Measurements from ENCODE around the gene RPTN. TPM values are rescaled to one million over a fixed set of nuclear protein-coding genes. Genes with fewer than 3 reads are reported as not detected.
"Not testable (repeated sequence)": the region's sequence is repeated elsewhere in the genome, so short reads cannot be mapped to it uniquely, and the experiment has no call there.

The RPTN gene
- polyA plus RNA-seq, 3 donors, result not detected

DNA sequence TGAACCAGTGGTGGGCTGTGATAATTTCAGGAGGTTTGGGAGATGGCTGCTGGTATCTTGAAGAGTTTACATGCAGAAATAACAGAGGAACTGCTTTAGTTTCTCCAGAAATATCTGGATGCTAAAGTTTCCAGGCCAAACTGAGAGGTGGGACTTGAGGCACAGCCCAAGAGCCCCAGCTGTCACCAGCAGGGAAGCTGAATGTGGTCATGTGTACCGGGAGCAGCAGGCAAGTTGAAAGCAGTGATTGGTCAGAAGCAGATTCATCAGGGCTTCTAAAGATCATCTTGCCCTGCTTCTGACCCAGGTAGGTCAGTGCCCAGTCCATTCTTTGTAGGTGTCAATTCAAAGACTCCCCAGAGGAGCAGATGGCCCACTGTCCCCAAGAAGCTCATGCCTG lies 7.9 kb upstream of the RPTN start:
- no peak for DNase-seq

DNA sequence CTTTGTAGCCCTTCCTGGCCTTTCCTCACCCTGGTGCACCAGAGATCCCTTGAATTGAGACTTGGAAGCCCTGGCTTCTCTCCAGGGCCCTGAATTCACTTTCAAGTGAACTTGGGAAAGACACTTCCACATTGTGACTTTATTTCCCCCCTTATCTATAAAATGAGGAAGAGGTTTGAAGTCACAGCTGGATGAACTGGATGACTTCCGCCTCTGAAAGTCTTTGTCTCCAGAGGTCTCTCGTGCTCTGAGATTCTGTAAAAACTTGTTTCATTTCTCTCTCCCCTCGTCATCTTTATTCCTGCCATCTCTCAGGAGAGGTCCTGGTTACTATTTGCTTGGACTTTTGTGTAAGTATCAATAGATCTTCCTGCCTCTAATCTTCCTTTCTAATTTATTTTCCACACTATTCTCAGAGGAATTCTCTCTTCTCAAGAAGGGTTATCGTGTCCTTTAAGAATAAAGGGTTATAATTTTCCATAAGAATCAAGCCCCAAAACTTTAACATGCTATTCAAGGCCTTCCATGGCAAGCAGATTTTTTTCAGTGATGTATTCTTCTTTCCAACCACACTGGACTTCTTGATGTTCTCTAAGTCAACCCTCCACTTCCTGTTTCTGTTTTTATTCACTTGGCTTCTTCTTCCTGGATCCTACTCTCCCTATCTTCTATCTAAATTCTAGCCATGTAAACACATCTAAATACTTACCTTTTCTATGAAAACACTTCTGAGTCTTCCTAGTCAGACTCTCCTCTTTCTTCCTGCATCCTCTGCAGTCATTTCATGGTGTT lies 6.5 kb upstream of the RPTN start:
- DNase-seq, result no peak

DNA sequence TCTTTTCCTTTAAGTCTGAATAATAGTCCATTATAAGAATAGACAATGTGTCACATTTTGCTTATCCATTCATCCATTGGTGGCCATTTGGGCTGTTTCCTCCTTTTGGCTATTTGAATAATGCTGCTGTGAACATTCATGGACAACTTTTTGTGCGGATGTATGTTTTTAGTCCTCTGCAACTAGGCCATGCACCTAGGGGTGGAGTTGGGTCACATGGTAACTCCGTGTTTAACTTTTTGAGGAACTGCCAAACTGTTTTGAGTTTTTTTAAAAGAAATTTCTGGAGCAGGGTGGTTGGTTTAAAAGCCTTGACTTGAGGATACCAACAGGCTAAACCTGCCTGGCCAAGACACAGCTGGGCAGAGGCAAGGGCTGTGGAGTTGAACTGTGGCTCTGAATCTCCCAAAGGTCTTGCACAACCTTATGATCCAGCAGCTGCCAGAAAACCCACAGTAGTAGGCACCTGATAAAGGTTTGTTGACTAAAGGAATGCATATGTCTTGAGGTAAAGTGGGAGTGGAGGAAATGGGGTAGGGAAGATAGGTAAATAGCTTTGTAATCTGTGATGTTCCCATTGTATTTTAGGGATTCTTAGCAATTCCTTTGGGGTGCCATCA lies 5.6 kb upstream of the RPTN start:
- no peak for DNase-seq

DNA sequence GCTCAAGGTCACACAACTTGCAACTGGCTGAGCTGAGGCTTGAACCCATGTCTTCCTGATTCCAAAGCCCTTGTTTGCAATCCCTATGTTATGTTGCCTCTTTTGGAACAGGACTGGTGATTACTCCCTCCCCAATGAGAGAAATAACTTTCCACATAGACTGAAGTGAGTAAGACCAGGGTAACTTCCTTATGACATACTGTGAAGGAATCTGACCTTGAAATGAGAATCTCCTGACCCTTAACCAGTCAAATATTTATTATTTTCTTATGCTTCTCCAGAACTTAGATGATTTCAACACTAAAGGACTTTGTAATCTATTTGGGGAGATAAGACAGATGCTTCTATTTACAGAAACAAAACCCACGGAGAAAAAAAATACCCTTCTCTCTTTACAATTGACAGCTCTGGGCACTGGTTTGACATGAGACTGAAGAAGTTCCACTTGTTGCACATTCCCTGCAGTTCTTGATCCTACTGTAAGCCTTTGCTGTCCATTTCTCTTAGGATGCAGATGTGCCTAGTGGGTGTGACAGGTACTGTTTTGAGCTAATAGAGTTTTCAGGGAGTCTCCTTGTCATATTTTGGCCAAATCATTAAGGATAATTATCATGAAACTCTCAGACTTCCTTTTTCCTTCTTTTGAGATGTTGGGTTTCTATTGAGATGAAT lies 3.9 kb upstream of the RPTN start:
- DNase-seq, result no peak

DNA sequence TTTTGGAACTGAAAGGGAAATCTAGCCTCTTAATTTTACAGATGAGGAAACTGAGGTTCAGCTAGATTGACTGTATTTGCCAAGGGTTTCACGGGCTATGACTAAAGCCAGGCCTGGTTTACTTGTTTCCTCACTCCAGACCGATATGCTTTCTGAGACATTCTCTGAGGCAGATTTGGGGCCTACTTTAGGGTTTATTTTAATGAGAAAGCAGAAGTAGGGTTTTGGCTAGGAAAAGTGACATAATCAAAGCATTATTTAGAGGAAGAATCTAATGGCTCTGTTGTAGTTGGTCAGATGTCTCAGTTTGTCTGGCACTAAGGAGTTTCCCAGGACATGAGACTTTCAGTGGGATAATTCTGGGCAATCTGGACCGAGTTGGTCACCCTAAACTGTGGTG lies 1.5 kb upstream of the RPTN start:
- DNase-seq, result no peak

DNA sequence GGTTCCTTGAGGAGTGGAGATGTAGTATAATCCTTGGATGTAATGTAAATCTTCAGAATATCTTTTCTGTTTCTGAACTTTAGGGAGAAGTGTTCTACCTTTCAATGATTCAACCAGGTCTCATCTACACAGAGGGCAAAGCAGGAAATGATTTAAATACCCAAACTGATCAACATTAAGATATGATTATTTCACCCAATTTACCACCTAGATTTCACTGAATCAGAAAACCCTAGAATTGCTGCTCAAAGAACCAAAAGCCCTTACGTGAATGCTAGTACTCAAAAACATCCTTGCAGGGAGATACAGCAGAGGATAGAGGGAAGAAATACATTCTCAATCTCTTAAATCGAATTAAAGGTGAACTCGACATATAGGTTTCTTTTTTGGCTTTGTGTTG lies 5.0 kb downstream of the RPTN start:
- DNase-seq, result no peak

DNA sequence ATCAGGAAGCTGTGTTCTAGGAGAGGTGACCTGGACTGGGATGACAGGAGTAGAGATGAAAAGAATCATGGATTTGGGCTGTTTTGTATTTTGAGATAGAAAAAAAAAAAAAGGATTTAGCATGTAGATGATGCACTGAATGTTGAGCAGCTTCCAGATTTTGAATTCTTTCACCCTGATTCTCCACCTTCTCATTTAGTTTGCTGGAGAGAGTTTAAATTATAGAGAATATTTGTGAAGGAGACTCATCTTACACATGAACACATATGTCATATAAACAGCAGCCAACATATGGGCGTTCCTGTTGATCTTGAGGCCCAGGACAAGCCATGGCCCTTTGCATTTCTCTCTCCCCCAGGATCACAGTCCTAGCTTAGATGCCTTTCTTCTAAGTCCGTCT lies 7.4 kb downstream of the RPTN start:
- DNase-seq, result no peak

DNA sequence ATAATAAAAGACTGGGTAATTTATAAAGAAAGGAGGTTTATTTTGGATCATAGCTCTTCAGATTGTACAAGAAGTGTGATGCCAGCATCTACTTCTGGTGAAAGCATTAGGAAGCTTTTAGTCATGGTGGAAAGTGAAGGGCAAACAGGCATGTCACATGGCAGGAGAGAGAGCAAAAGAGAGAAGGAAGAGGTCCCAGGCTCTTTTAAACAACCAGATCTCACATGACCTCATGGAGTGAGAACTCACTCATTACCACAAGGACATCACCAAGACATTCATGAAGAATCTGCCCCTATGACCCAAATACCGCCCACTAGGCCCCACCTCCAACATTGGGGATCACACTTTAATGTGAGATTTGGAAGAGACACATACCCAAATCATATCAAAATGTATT lies 10.0 kb downstream of the RPTN start:
- DNase-seq, result no peak

DNA sequence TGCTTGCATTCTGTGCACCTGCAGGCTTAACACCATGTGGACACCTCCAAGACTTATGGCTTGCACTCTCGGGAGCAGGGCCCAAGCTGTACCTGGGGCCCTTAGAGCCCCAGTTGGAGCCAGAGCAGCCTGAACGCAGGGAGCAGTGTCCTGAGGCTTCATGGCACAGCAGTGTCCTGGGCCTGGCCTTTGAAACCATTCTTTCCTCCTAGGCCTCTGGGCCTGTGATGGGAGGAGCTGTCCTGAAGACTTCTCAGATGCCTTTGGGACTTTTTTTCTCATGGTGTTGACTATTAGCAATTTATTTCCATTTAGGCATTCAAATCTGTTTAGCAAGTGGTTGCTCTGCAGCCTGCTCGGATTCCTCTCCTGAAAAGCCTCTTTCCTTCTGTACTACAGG lies 11.0 kb downstream of the RPTN start:
- DNase-seq, result no peak

DNA sequence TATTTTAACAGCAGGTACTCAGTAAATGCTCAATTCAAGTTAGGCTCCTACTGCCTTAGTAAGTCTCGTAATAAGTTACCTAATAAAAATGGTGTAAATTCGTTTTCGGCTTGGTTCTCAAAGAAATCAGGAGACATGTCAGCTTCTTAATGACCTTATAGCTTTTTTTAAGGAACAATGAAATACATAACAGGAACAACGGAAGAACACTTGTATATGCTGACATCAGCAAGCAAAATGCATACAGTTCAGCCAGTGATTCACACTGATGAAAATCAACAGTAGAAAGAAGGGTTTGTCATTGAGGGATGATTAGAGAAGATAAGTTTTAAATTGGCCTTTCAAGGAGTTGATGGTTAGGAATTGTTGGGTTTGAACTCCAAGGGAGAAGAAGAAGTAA lies 13.3 kb downstream of the RPTN start:
- DNase-seq, result no peak

DNA sequence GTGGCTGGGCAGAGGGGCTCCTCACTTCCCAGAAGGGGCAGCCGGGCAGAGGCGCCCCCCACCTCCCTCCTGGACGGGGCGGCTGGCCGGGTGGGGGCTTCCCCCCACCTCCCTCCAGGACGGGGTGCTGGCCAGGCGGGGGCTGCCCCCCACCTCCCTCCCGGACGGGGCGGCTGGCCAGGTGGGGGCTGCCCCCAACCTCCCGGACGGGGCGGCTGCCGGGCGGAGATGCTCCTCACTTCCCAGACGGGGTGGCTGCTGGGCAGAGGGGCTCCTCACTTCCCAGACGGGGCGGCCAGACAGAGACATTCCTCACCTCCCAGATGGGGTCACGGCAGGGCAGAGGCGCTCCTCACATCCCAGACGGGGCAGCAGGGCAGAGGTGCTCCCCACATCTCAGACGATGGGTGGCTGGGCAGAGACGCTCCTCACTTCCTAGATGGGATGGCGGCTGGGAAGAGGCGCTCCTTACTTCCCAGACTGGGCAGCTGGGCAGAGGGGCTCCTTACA lies 14.3 kb downstream of the RPTN start:
- not testable (repeated sequence) for DNase-seq

DNA sequence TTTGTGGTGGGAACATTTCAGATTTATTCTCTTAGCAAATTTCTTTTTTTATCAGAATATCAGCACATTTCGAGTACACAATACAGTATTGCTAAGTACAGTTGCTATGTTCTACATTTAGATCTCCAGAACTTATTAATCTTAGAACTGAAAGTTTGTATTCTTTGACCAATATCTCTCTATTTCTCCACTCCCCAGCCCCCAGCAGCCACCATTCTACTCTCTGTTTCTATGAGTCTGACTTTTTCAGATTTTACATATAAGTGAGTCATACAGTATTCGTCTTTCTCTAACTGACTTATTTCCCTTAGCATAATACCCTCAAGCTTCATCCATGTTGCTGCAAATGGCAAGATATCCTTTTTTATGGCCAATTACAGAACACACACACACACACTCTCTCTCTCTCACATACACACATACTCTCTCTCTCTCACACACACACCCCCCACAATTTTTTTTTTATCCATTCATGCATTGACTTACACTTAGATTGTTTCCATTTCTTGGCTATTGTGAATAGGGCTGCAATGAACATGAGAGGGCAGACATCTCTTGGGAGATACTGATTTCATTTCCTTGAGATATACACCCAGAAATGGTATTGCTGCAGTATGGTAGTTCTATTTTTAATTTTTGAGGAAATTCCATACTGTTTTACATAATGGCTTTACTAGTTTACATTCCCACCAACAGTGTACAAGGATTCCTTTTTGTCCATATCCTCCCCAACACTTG lies 15.7 kb downstream of the RPTN start:
- no peak for DNase-seq

DNA sequence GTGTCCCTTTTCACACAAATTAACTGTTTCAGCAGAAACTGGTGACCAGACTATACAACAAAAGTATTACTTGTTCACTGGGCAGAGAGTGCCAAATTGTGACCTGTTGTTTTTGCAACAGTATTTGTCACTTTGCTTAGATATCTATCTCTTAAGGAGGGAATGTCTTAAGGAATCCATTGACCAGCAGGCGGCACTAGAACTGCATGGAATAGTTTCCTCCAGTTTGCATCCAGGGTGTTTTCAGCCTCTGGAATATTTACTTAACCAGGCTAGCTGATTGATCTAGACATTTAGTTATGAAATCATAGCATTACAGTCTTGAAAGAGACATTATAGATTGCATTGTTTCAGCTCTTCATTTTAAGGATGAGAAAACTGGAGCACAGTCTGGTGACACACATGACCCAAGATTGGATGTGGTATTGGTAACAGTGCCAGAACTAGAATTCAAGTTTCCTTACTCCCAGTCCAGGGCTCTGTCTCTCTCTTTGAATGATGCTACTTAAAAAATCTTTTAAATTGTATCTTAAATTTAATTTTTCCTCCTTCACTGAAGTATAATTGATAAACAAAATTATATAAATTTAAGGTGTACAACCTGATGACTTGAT lies 16.9 kb downstream of the RPTN start:
- peak; percentile 60 for DNase-seq

DNA sequence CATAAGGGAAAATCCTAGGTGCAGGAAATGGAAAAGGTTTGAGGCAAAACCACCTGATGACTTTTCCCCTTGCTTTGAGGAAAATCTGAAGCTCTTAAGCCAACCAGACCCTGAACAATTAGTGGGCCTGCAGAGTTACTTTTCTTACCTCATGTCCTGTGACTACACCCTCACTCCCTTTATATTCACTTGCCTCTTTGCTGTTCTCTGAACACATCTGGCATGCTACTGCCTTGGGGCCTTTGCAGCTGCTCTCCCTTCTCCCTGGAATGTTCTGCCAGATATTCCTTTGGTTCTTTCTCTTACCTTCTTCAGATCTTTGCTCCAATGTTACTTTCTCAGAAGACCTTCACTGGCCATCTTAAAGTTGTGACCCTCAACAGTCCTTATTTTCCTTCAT lies 21.8 kb downstream of the RPTN start:
- no peak for DNase-seq

DNA sequence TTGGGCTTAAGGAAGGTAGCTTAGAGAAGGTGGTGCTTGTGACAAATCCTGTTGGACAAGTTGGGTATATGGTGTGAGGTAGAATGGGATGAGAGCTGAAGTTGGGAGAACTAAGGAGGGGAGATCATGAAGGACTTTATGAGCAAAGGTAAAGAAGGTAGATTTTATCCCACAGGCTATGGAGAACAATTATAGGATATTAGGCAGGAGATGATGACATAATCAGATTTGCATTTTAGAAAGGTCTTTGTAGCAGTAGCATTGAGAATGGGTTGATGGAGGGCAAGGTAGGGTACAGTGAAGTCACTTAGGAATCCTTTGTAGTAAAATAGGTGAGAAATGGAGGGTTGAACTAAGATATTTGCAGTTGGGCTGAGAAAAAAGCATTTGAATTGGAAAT lies 28.8 kb downstream of the RPTN start:
- DNase-seq, result no peak

DNA sequence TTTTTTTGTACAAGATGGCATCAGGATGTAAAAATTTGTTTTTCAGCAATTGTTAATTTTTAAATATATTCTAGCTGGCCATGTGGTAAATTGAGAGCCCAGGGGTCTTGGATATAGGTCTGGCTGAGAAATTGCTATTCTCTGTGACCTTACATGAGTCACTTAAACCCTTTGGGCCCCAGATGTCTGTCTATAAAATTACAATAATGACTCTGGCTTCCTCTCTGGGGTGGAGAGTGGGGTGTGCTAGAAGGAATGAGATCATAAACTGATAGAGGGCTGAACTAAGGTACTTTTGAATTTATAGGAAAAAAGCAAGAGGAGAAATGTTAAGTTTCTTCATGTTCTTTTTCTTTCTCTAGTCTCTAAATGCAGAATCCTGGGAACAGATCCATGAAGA lies 31.4 kb downstream of the RPTN start:
- no peak for DNase-seq

DNA sequence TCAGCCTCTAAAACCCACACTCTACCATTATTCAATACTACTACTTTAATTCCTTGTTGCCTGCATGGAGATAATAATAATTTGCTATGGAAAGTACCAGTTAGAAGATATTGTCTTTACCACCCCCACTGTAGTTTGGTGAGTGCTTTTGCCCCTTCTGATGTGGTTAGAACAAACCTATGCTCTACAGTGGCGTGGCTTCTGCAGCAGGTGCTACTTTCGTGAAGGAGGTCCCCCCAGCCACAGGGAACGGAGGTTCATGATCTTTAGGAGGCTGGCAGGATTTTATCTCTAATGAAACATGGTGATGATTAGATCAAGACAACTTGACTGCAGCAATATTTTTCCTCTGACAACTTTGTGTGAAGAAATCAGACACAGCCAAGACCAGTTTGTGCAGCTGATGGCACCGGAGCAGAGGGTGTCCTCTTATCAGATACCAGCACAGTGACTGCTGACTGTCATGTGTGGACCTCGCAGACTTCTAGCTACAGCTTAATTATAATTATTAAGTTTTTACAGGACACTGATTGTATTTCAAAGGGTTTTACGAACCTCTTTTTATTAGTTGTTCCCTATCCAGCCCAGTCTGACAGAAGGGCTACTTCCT lies 33.1 kb downstream of the RPTN start:
- DNase-seq, result no peak

DNA sequence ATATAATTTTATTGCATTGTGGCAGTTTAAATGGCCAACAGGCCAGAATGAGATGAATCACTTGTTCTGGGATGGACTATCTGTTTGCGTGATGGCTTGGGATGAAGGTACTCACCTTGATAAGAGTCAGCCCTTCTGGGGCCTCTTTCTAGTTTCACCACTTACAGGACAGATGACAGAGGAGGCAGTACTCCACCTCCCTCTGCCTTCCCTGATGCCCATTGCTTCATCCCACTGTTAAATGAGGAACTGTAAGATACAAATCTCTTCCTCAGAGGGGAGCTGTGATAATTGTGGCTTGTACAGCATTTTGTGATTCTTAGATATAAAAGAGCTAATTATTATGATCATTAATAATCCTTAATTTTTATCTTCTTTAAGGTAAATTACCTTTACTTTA lies 40.1 kb downstream of the RPTN start:
- no peak for DNase-seq

DNA sequence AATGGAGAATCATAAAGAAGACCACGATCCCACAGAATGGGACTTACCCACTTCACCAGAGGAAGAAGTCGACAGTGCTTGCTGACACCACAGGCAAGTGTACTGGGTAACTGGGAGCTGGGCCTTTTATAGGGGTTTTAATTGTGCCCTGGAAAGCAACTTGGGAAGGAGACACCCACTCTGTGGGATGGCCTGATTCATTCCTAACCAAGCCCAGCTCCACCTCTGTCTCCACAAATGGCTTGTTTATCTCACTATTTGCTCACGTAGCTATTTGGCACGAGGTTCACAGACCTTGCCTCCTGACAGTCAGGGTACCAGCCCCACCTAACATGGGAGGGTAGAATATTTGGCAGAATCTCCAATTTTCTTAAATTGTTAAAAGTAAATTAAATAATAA lies 43.7 kb downstream of the RPTN start, which contains the start of gene TCHH:
Gene TCHH, minus strand, starts transcription at position 101 of the 400 bp plus-strand sequence. CDS start 1,364 bp downstream, outside the sequence.
- no peak for DNase-seq

DNA sequence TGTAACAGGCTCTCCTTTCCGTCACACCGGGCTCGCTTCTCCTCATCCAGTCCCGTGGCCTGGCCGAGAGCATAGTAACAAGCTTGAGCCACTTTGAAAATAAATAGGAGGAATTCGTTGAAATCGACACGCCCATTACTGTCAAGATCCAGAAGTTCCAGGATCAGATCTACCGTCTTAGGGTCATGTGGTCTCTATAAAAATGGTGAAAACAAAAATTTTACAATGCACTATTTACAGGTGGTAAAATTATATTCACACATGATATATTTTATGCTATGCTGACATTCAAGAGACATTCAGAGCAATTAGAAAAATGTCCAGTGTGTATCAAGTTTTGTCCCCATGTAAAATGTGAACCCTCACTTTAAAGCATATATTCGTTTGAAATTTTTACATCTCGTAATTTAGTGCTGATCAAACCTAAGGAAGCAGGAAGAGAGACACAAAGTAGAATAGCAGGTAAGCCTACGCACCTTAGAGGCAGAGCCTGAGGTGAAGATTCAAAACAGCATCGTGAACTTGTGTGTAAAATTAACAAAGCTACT lies 46.1 kb downstream of the RPTN start:
- peak; percentile 11 for DNase-seq
